Mesendoderm (in vitro differentiated cells): ENCODE measurements around the gene FBXO46.

ENCODE experiments used
- DNase-seq: peaks from one replicate; pipeline ENCODE4 v3.0.0; 2013
- H2AK5ac ChIP-seq: 2 replicates; pipeline ENCODE4 v1.6.1; 2013; ENCODE audit warnings: low read length, inconsistent platforms
- H2BK120ac ChIP-seq: 2 replicates; pipeline ENCODE4 v1.6.1; 2013; ENCODE audit warnings: low read depth, mild to moderate bottlenecking, low read length, moderate library complexity, mixed read lengths
- H2BK15ac ChIP-seq: replicated peaks from 2 replicates; pipeline ENCODE4 v1.6.1; 2013; ENCODE audit warnings: low read depth, mild to moderate bottlenecking, moderate library complexity
- H2BK5ac ChIP-seq: 2 replicates; pipeline ENCODE4 v1.6.1; 2013; ENCODE audit warnings: low read length, inconsistent platforms
- H3K18ac ChIP-seq: 2 replicates; pipeline ENCODE4 v1.6.1; 2013; ENCODE audit warnings: mild to moderate bottlenecking, low read length, mixed read lengths
- H3K23ac ChIP-seq: one replicate; pipeline ENCODE4 v1.6.1; 2013; ENCODE audit warnings: low read length
- H3K27ac ChIP-seq: 2 replicates; pipeline ENCODE4 v1.5.1; 2013; ENCODE audit warnings: low read depth, mild to moderate bottlenecking, inconsistent platforms, low read length, moderate library complexity
- H3K27me3 ChIP-seq: 2 replicates; pipeline ENCODE4 v1.6.1; 2013; ENCODE audit warnings: low read length, control low read depth, mild to moderate bottlenecking, inconsistent platforms; ENCODE audit not compliant: insufficient read depth, poor library complexity
- H3K36me3 ChIP-seq: 2 replicates; pipeline ENCODE4 v1.6.1; 2013; ENCODE audit warnings: low read length, inconsistent platforms; ENCODE audit not compliant: control insufficient read depth, insufficient read depth
- H3K4ac ChIP-seq: one replicate; pipeline ENCODE4 v1.6.1; 2013; ENCODE audit warnings: low read depth, mild to moderate bottlenecking, low read length, moderate library complexity
- H3K4me1 ChIP-seq: 2 replicates; pipeline ENCODE4 v1.6.1; 2013; ENCODE audit warnings: low read depth, low read length, inconsistent platforms; ENCODE audit not compliant: control insufficient read depth
- H3K4me2 ChIP-seq: 2 replicates; pipeline ENCODE4 v1.6.1; 2013; ENCODE audit warnings: low read length
- H3K4me3 ChIP-seq: 2 replicates; pipeline ENCODE4 v1.5.1; 2013; ENCODE audit warnings: mild to moderate bottlenecking, low read length
- H3K56ac ChIP-seq: one replicate; pipeline ENCODE4 v1.6.1; 2013; ENCODE audit warnings: low read length
- H3K79me1 ChIP-seq: 2 replicates; pipeline ENCODE4 v1.6.1; 2013; ENCODE audit warnings: low read length, inconsistent platforms
- H3K79me2 ChIP-seq: 2 replicates; pipeline ENCODE4 v1.6.1; 2013; ENCODE audit warnings: mild to moderate bottlenecking, low read length; ENCODE audit not compliant: control insufficient read depth, insufficient read depth
- H3K9ac ChIP-seq: 2 replicates; pipeline ENCODE4 v1.6.1; 2013; ENCODE audit warnings: low read length, inconsistent platforms
- H4K5ac ChIP-seq: one replicate; pipeline ENCODE4 v1.6.1; 2013; ENCODE audit warnings: low read length
- H4K8ac ChIP-seq: one replicate; pipeline ENCODE4 v1.6.1; 2013; ENCODE audit warnings: low read depth, mild to moderate bottlenecking, control low read depth, low read length, moderate library complexity
- WGBS: extraction: QIAGEN DNeasy Blood & Tissue Kit; methylation state at CpG from one replicate; pipeline ENCODE4 v1.1.7; 2013; ENCODE audit warnings: low lambda C conversion rate, missing lambda C conversion rate; ENCODE audit not compliant: insufficient coverage; ENCODE audit errors: extremely low coverage; 5-methylcytosine and 5-hydroxymethylcytosine counted together
- small RNA-seq: library from polyadenylated mRNA; stranded (forward); fragments of <200 nt; extraction: miRNeasy Mini kit (QIAGEN cat#:217004); gene quantifications from one replicate; pipeline ENCODE3, GENCODE V24; 2013; ENCODE audit not compliant: insufficient read depth

The FBXO46 gene

DNA sequence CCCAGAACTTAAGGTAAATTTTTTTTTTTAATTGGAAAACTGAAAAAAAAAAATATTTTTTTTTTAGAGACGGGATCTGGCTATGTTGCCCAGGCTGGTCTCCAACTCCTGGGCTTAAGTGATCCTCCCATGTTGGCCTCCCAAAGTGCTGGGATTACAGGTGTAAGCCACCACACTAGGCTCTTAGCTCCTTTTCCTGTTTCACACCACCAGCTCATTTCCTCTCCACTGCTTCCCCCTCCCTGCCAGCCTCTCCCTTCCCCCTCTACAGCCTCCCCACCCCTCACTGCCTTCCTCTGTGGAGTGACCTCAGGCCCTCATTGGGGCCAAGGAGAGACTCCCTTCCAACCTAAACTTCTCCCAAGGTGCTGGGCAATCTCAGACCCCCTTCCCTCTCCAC lies 66.9 kb downstream of the FBXO46 start:
- Histone ChIP-seq H3K27ac (no peak overlapping the region), H4K8ac (no peak overlapping the region), H3K56ac (no peak overlapping the region), H3K23ac (no peak overlapping the region), H2BK120ac (no peak overlapping the region), H3K79me1 (no peaks in the 10 kb centered on the region), H3K27me3 (no peaks in the 10 kb centered on the region), H3K4me1 (no peaks in the 10 kb centered on the region), H2AK5ac (no peak overlapping the region), H2BK5ac (no peak overlapping the region), H3K18ac (no peak overlapping the region), H3K4ac (no peak overlapping the region), H2BK15ac (no peak overlapping the region), H3K4me3 (no peak overlapping the region), H3K36me3 (no peaks in the 10 kb centered on the region), H3K4me2 (no peak overlapping the region), H3K9ac (no peak overlapping the region), H3K79me2 (no peaks in the 10 kb centered on the region), H4K5ac (no peak overlapping the region)
- WGBS: no CpG with 5 or more reads among the region's 1 CpG
- DNase-seq: peak; percentile 39

DNA sequence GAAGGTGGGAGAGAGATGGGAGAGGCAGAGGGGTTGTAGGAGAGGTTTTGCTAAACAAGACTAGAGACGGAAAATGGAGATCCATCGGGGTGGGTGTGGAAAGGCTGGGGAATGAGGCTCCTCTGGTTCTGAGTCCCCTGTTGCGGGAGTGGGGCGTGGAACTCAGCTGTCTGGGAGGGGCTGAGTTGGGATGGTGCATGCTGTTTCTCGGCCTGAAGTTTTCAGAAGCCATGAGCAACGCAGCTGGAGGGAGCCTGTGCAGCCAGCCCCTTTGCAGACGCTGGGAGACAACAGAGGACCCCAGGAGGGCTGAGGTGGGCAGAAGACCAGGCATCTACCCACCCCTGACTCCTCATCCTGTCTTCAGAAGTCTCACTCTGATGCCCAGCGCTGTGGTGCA lies 70.1 kb downstream of the FBXO46 start:
- no peak overlapping the region for H3K4ac ChIP-seq
- H4K8ac ChIP-seq: no peak overlapping the region
- H4K5ac ChIP-seq: no peak overlapping the region
- no peak overlapping the region for H3K56ac ChIP-seq
- no peak overlapping the region for H3K4me3 ChIP-seq
- H3K9ac ChIP-seq: no peak overlapping the region
- no peaks in the 10 kb centered on the region for H3K27me3 ChIP-seq
- no peak overlapping the region for H2BK15ac ChIP-seq
- no peak overlapping the region for H2BK5ac ChIP-seq
- WGBS: no CpG with 5 or more reads among the region's 8 CpGs
- no peak overlapping the region for H3K23ac ChIP-seq
- H2BK120ac ChIP-seq: no peak overlapping the region
- no peaks in the 10 kb centered on the region for H3K79me1 ChIP-seq
- no peak overlapping the region for H3K4me2 ChIP-seq
- H3K18ac ChIP-seq: no peak overlapping the region
- no peak overlapping the region for H3K27ac ChIP-seq
- DNase-seq: no peak
- H2AK5ac ChIP-seq: no peak overlapping the region
- H3K36me3 ChIP-seq: no peaks in the 10 kb centered on the region
- H3K79me2 ChIP-seq: no peaks in the 10 kb centered on the region
- no peaks in the 10 kb centered on the region for H3K4me1 ChIP-seq

Small RNA genes within 50 kb of the gene (small RNA-seq; reads per million reads assigned to genes)
- 0.54 reads per million for gene MIR642A
